GM23338 (cell line): Measurements from ENCODE around the gene RNFT2.

Experiments
- CTCF ChIP-seq, 2 experiments: fragments of 200-600 bp in 1 of 2; sonication (generic) in 1 of 2; conservative IDR thresholded peaks; 2 replicates each; pipeline versions ENCODE4 v1.5.1 to v1.6.1; 2016 to 2017; ENCODE audit warnings: antibody characterized with exemption in 2 of 2, low read depth in 2 of 2, mild to moderate bottlenecking in 2 of 2, moderate library complexity in 1 of 2
- ETS1 ChIP-seq: IDR thresholded peaks from 2 replicates; pipeline ENCODE4 v1.6.1; 2016; ENCODE audit warnings: antibody characterized with exemption
- EZH2 ChIP-seq: fragments of 200-600 bp; sonication (generic); IDR thresholded peaks from one replicate; pipeline ENCODE4 v1.8.0; 2017; ENCODE audit warnings: antibody characterized with exemption, mild to moderate bottlenecking, low read depth; ENCODE audit not compliant: unreplicated experiment
- EZH2phosphoT487 ChIP-seq: fragments of 200-600 bp; sonication (generic); IDR thresholded peaks from one replicate; pipeline ENCODE4 v1.8.1; 2018; ENCODE audit warnings: antibody characterized with exemption; ENCODE audit not compliant: unreplicated experiment
- NANOG ChIP-seq: IDR thresholded peaks from 2 replicates; pipeline ENCODE4 v1.6.1; 2016; ENCODE audit warnings: antibody characterized with exemption, borderline replicate concordance
- POLR2AphosphoS5 ChIP-seq: IDR thresholded peaks from 2 replicates; pipeline ENCODE4 v1.6.1; 2016; ENCODE audit warnings: antibody characterized with exemption, low read depth
- REST ChIP-seq: IDR thresholded peaks from one replicate; pipeline ENCODE4 v1.6.1; 2018; ENCODE audit warnings: antibody characterized with exemption; ENCODE audit not compliant: unreplicated experiment
- STAT1 ChIP-seq: IDR thresholded peaks from one replicate; pipeline ENCODE4 v1.6.1; 2016; ENCODE audit warnings: antibody characterized with exemption; ENCODE audit not compliant: unreplicated experiment
- ZNF462 ChIP-seq: fragments of 250-450 bp; sonication (Bioruptor Pico); IDR thresholded peaks from 2 replicates; pipeline ENCODE4 v1.5.0; 2020; ENCODE audit warnings: mild to moderate bottlenecking, moderate library complexity

- TF ChIP-seq STAT1 = no peak
- no peak for TF ChIP-seq EZH2
- no peak for TF ChIP-seq ZNF462 (CRISPR knock-in tag)
- TF ChIP-seq CTCF (conservative IDR thresholded peaks at IDR 0.05; ENCODE audit: low read depth in 2 of 2) = no peak
- TF ChIP-seq REST = no peak
- TF ChIP-seq ETS1 = no peak
- TF ChIP-seq NANOG = no peak
- no peak for TF ChIP-seq POLR2AphosphoS5
- TF ChIP-seq EZH2phosphoT487 = no peak
Measured at GRCh38 chr12:116766746-116767145, 28.6 kb downstream of the RNFT2 start.
